ENCODE measurements around the gene DCP1A. TPM values are rescaled to one million over a fixed set of nuclear protein-coding genes. Genes with fewer than 3 reads are reported as not detected.

The DCP1A gene
- total and polyA plus RNA-seq, 12 donors, result 4.5 to 24.1 (median 18.2) TPM

DNA sequence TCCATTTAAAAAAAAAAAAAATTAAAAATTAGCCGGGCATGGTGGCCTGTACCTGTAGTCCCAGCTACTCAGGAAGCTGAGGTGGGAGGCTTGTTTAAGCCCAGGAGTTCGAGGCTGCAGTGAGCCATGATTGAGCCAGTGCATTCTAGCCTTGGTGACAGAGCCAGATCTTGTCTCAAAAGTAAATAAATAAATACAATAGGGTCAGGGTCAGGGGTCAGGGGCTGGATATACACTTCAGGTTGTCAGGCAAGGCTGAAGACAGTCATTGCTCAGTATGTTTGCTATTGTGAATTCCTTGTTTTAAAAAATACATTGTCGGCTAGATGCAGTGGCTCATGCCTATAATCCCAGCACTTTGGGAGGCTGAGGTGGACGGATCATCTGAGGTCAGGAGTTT lies 83.4 kb downstream of the DCP1A start:
- H3K9me3 ChIP-seq, result no peaks in the 10 kb centered on the region
- peak overlapping the region in 2 of 10 donors; percentile 73 for H3K27ac ChIP-seq
- ATAC-seq, result no peak
- H3K4me1 ChIP-seq, result peaks cover 2 to 36% (median 17%) of the 10 kb centered on the region in 9 donors
- WGBS, 2 donors, result 74 to 84% methylated on average over 4 of the region's 4 CpGs
- intact Hi-C loops (cut with DNase I), result no loop called here
- H3K27me3 ChIP-seq, result no peaks in the 10 kb centered on the region
- DNase-seq, result no peak
- no peak overlapping the region for H3K4me3 ChIP-seq
- TF ChIP-seq, protein P1, sequence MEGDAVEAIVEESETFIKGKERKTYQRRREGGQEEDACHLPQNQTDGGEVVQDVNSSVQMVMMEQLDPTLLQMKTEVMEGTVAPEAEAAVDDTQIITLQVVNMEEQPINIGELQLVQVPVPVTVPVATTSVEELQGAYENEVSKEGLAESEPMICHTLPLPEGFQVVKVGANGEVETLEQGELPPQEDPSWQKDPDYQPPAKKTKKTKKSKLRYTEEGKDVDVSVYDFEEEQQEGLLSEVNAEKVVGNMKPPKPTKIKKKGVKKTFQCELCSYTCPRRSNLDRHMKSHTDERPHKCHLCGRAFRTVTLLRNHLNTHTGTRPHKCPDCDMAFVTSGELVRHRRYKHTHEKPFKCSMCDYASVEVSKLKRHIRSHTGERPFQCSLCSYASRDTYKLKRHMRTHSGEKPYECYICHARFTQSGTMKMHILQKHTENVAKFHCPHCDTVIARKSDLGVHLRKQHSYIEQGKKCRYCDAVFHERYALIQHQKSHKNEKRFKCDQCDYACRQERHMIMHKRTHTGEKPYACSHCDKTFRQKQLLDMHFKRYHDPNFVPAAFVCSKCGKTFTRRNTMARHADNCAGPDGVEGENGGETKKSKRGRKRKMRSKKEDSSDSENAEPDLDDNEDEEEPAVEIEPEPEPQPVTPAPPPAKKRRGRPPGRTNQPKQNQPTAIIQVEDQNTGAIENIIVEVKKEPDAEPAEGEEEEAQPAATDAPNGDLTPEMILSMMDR (IDR thresholded peaks at IDR 0.05), result no peak
- no peaks in the 10 kb centered on the region for H3K36me3 ChIP-seq

DNA sequence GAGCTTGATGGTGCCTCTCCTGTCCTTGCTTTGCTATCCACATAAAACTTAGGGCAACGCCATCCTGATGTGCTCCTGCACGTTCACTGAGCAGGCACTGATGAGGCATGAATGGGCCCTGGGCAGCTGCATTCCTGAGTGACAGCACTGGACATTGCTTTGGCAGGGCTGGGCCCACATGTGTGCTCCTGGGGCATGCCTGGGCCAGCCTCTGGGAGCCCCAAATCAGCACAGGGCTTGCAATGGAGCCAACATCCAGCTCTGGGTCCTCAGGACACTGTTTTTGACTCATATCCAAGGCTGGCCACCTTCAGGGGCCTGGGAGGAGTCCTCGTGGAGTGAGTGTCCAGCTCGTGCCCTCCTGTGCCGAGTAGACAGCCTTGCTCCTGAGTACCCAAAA lies 85.6 kb downstream of the DCP1A start:
- Histone ChIP-seq H3K36me3 (no peaks in the 10 kb centered on the region), H3K27ac (peak overlapping the region in 5 of 10 donors; percentile 1 to 82 (median 81)), H3K4me3 (no peak overlapping the region), H3K27me3 (no peaks in the 10 kb centered on the region), H3K9me3 (no peaks in the 10 kb centered on the region), H3K4me1 (peaks cover 2 to 36% (median 17%) of the 10 kb centered on the region in 9 donors)
- no peak for DNase-seq
- WGBS, 2 donors, result 40 to 55% methylated on average over 5 of the region's 5 CpGs
- intact Hi-C loops (cut with DNase I), result no loop called here
- TF ChIP-seq, protein P1 (IDR thresholded peaks at IDR 0.05), result no peak
- no peak for ATAC-seq

DNA sequence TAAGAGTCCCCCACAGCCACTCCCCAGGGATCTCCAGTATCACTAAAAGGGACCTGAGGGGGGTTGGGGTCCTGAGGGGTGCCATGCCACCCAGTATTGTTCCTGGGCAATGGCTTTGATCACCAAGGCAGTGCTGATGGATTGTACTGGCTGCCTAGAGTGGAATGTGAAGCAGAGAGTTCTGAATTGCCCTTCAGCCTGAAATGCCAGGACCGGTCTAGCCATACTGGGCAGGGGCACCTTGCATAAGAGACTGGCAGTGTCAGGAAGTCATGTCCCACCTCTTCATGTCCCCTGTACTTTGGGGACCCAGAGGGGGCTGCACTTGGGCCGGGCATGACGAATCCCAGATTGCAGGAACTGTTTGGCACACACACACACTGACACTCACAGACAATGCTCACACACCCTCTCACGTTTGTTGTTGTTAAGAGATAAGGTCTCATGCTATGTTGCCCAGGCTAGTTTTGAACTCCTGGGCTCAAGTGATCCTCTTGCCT lies 87.0 kb downstream of the DCP1A start:
- no peak overlapping the region for H3K4me3 ChIP-seq
- H3K27me3 ChIP-seq, result no peaks in the 10 kb centered on the region
- peak overlapping the region; percentile 36 to 82 (median 62) for H3K27ac ChIP-seq
- DNase-seq (no peak), ATAC-seq (peak in 6 of 8 donors; percentile 5 to 68 (median 31))
- WGBS, 2 donors, result 19 to 50% methylated on average over 4 of the region's 4 CpGs
- H3K4me1 ChIP-seq, result peaks cover 2 to 36% (median 21%) of the 10 kb centered on the region in 9 donors
- H3K9me3 ChIP-seq, result no peaks in the 10 kb centered on the region
- intact Hi-C loops (cut with DNase I), result no loop called here
- TF ChIP-seq, protein P1 (IDR thresholded peaks at IDR 0.05), result no peak
- H3K36me3 ChIP-seq, result no peaks in the 10 kb centered on the region

DNA sequence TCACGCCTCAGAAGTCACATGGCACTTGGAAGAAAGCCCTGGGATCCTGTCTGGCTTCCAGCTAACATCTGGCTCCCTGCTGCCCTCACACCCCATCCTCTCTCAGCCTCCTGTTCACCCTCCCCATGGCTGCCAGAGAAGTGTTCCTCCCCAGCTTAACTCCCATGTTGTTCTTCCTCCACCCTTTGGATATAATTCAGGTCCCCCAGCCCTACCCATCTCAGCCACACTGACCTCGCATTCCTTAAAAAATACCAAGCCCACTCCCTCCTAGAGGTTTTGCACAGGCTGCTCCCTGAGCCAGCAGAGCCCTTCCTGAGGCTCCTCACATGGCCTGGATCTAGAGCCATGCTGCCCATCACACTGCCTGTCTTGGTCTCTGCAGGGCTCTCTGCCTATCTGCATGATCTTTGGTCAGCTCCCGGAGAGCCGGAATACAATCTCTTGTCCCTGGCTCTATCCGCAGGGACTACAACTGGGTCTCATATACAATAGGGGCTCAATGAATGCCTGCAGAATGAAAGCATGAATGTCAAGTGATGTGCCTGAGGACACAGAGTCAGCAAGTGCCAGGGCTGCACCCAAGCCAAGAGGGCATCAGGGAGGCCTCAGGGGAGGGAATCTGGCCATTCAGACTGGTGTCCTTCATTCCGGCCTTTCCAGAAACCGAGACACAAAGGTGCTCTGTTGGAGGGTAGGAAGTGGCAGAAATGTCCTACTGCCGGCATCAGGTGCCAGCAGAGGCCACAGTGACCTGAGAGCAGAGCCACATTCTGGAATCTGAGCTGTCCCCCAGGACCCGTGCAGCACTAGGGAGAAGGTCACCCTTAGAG lies 87.7 kb downstream of the DCP1A start:
- Histone ChIP-seq H3K36me3 (no peaks in the 10 kb centered on the region), H3K4me1 (peaks cover 2 to 33% (median 18%) of the 10 kb centered on the region in 9 donors), H3K9me3 (no peaks in the 10 kb centered on the region), H3K27me3 (no peaks in the 10 kb centered on the region), H3K4me3 (no peak overlapping the region), H3K27ac (peak overlapping the region; percentile 36 to 82 (median 62))
- ATAC-seq, result peak in 5 of 8 donors; percentile 0 to 46 (median 14)
- WGBS, 2 donors, result 45 to 53% methylated on average over 9 of the region's 9 CpGs
- no peak for DNase-seq
- intact Hi-C loops (cut with DNase I), result loop anchor here in 2 of 10 donors (5.0 to 10.0 kb wide), 2 partner anchors 83 to 85 kb away; partner anchors contain the start of gene DCP1A (in 1 of the 2)
- TF ChIP-seq, protein P1 (IDR thresholded peaks at IDR 0.05), result no peak

All from heart right ventricle (tissue), 16 donors.